Stimulated activated CD8-positive, alpha-beta memory T cell treated with anti-CD3 and anti-CD28 coated beads, Interleukin-15, amount 100 ng/mL, for 24 hours (primary cell): ENCODE results near the gene NEK6.

Experiments used
- DNase-seq: peaks from one replicate; pipeline ENCODE4 v3.0.0-alpha.2; 2020; ENCODE audit warnings: low read depth

The NEK6 gene

GRCh38 chr9:124399968-124400940 is 142.5 kb downstream of the NEK6 start:
- no peak for DNase-seq
